Esophagus muscularis mucosa (tissue), 4 donors: ENCODE measurements around the gene SEC16A. TPM values are rescaled to one million over a fixed set of nuclear protein-coding genes. Genes with fewer than 3 reads are reported as not detected.

Source experiments
- DNase-seq: peaks from one replicate; pipeline ENCODE4 v3.0.0-alpha.2; 2017; ENCODE audit errors: extremely low spot score
- H3K27ac ChIP-seq, 4 donors: fragments of 200-600 bp; sonication (generic); replicated peaks in 1 of 4; 1 replicate in 3 of 4; 2 replicates in 1 of 4; pipeline ENCODE4 v1.5.1; 2016 to 2019; ENCODE audit warnings: mild to moderate bottlenecking in 1 of 4
- H3K27me3 ChIP-seq, 4 donors: fragments of 200-600 bp; sonication (generic); one replicate each; pipeline versions ENCODE4 v1.5.1 to v1.6.0; 2016 to 2019
- H3K36me3 ChIP-seq, 4 donors: fragments of 200-600 bp; sonication (generic); one replicate each; pipeline ENCODE4 v1.5.1; 2016 to 2019
- H3K4me1 ChIP-seq, 4 donors: fragments of 200-600 bp; sonication (generic); one replicate each; pipeline ENCODE4 v1.5.1; 2016 to 2019
- H3K4me3 ChIP-seq, 4 donors: fragments of 200-600 bp; sonication (generic); 1 replicate in 2 of 4; 2 replicates in 2 of 4; pipeline ENCODE4 v1.5.1; 2016 to 2019; ENCODE audit warnings: mild to moderate bottlenecking in 4 of 4, moderate library complexity in 1 of 4
- H3K9me3 ChIP-seq, 4 donors: fragments of 200-600 bp; sonication (generic); 1 replicate in 3 of 4; 2 replicates in 1 of 4; pipeline ENCODE4 v1.5.1; 2016 to 2019
- CTCF ChIP-seq, 3 experiments: fragments of 200-600 bp in 2 of 3; fragments of 450-650 bp in 1 of 3; sonication (generic) in 2 of 3; IDR thresholded peaks; one replicate each; pipeline ENCODE4 v1.5.1; 2017 to 2019; ENCODE audit warnings: antibody characterized with exemption in 3 of 3, mild to moderate bottlenecking in 2 of 3, moderate library complexity in 1 of 3
- EP300 ChIP-seq: sonication (generic); formaldehyde crosslinking; IDR thresholded peaks from one replicate; pipeline ENCODE4 v1.6.1; 2017; ENCODE audit warnings: antibody characterized with exemption
- POLR2A ChIP-seq: fragments of 450-650 bp; IDR thresholded peaks from one replicate; pipeline ENCODE4 v1.6.1; 2017; ENCODE audit warnings: antibody characterized with exemption, moderate library complexity, mild to moderate bottlenecking, low read depth
- POLR2AphosphoS5 ChIP-seq, 2 donors: sonication (generic); formaldehyde crosslinking; IDR thresholded peaks; one replicate each; pipeline ENCODE4 v1.6.1; 2017; ENCODE audit warnings: antibody characterized with exemption in 2 of 2
- WGBS: methylation state at CpG from one replicate; pipeline ENCODE4 v1.1.5; 2018; 5-methylcytosine and 5-hydroxymethylcytosine counted together
- intact Hi-C: fragments of 100-400 bp; cut with DNase I; formaldehyde crosslinking; loops from one replicate; pipeline ENCODE4 v1.15.1; 2023
- total RNA-seq, 4 donors: library from RNA; depleted of rRNA; stranded (reverse); fragments of >200 nt; gene quantifications; one replicate each; pipeline versions ENCODE4 v1.1.0 to v1.2.1, GENCODE V29; 2016

SEC16A gene
- total RNA-seq, 4 donors from 2014 or later = 43.2 to 62.3 (median 51.3) TPM

GRCh38 chr9:136460772-136461325, 22.0 kb downstream of the SEC16A start:
- peaks cover 99 to 100% (median 100%) of the 10 kb centered on the region in 4 donors for H3K36me3 ChIP-seq

DNA sequence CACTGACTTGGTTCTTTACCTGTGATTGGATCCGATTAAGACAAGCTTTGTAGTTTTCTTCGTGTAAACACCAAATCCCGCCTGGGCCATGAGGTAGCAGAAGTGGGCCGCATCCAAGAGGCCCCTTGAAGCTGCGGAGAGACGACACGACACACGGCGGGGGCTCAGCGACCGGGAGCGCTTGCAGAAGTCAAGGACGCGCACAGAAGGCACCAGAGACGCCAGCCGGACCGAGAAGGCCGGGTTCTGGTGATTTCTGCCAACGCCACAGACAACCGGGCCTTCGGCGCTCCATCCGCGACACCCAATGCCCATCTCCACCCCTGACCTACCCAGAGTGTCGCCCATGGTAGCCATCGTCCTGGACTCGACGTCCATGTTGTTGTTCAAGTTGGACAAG, 23.4 kb downstream of the SEC16A start:
- H3K4me1 ChIP-seq = no peaks in the 10 kb centered on the region
- TF ChIP-seq CTCF (IDR thresholded peaks at IDR 0.05) (no peak), EP300 (no peak), POLR2A (no peak), POLR2AphosphoS5 (IDR thresholded peaks at IDR 0.05) (no peak)
- WGBS = 96% methylated on average over 28 of the region's 28 CpGs
- no peaks in the 10 kb centered on the region for H3K27me3 ChIP-seq
- no peak overlapping the region for H3K27ac ChIP-seq
- no peak overlapping the region for H3K4me3 ChIP-seq
- H3K36me3 ChIP-seq = peaks cover 99 to 100% (median 100%) of the 10 kb centered on the region in 4 donors
- DNase-seq = no peak
- intact Hi-C loops = no loop called here
- no peaks in the 10 kb centered on the region for H3K9me3 ChIP-seq

More at GRCh38 chr9:136460772-136461325, 22.0 kb downstream of the SEC16A start:
- H3K9me3 ChIP-seq = no peaks in the 10 kb centered on the region
- DNase-seq = no peak
- intact Hi-C loops = no loop called here
- no peak overlapping the region for H3K4me3 ChIP-seq
- H3K27ac ChIP-seq = no peak overlapping the region
- 96% methylated on average over 12 of the region's 23 CpGs for WGBS
- no peaks in the 10 kb centered on the region for H3K27me3 ChIP-seq
- TF ChIP-seq EP300 (no peak), POLR2AphosphoS5 (IDR thresholded peaks at IDR 0.05) (no peak)
- H3K4me1 ChIP-seq = no peaks in the 10 kb centered on the region

DNA sequence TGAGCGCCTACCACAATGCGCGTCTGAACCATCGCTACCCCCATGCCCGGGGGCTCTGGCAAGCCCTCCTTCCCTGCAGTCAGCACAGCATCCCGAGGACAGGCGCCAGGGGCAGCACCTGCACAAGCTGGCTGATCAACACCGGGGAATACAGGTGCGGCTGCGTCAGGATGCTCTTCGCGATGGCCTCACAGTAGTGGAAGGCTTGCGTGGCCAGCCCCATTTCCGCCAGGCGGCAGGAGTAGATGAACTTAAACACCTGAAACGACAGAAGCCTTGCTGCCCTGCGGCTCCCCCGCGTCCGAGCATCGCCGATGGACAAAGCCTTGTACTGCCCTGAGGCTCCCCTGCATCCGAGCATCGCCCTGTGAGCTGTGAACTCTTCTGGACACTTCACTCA, 25.5 kb downstream of the SEC16A start:
- Histone ChIP-seq H3K27me3 (no peaks in the 10 kb centered on the region), H3K4me3 (no peak overlapping the region), H3K9me3 (no peaks in the 10 kb centered on the region), H3K36me3 (peaks cover 87 to 99% (median 96%) of the 10 kb centered on the region in 4 donors), H3K4me1 (no peaks in the 10 kb centered on the region), H3K27ac (no peak overlapping the region)
- DNase-seq = no peak
- no peak for TF ChIP-seq CTCF (IDR thresholded peaks at IDR 0.05)
- no peak for TF ChIP-seq EP300
- no peak for TF ChIP-seq POLR2AphosphoS5 (IDR thresholded peaks at IDR 0.05)
- TF ChIP-seq POLR2A = no peak
- WGBS = 97% methylated on average over 18 of the region's 24 CpGs
- intact Hi-C loops = no loop called here

- Histone ChIP-seq H3K4me1 (no peaks in the 10 kb centered on the region), H3K36me3 (peaks cover 83 to 99% (median 96%) of the 10 kb centered on the region in 4 donors), H3K27me3 (no peaks in the 10 kb centered on the region), H3K9me3 (no peaks in the 10 kb centered on the region), H3K27ac (no peak overlapping the region), H3K4me3 (no peak overlapping the region)
- TF ChIP-seq POLR2A (no peak), CTCF (IDR thresholded peaks at IDR 0.05) (no peak), POLR2AphosphoS5 (IDR thresholded peaks at IDR 0.05) (no peak), EP300 (no peak)
- intact Hi-C loops = no loop called here
- 91% methylated on average over 8 of the region's 9 CpGs for WGBS
- no peak for DNase-seq
These were observed 26.6 kb downstream of the SEC16A start for GRCh38 chr9:136456258-136456657.

GRCh38 chr9:136455043-136456002, 27.5 kb downstream of the SEC16A start:
- DNase-seq = no peak
- intact Hi-C loops = no loop called here
- peaks cover 84 to 99% (median 96%) of the 10 kb centered on the region in 4 donors for H3K36me3 ChIP-seq
- H3K27me3 ChIP-seq = no peaks in the 10 kb centered on the region
- H3K9me3 ChIP-seq = no peaks in the 10 kb centered on the region
- H3K4me3 ChIP-seq = no peak overlapping the region
- no peak for TF ChIP-seq CTCF (IDR thresholded peaks at IDR 0.05)
- no peak for TF ChIP-seq POLR2AphosphoS5 (IDR thresholded peaks at IDR 0.05)
- TF ChIP-seq EP300 = no peak
- no peak overlapping the region for H3K27ac ChIP-seq
- no peaks in the 10 kb centered on the region for H3K4me1 ChIP-seq
- 88% methylated on average over 32 of the region's 43 CpGs for WGBS
